Mucosa of descending colon (tissue), 3 donors: ENCODE results near the gene PCSK6. TPM values are rescaled to one million over a fixed set of nuclear protein-coding genes. Genes with fewer than 3 reads are reported as not detected.
"Not testable (repeated sequence)": the region's sequence is repeated elsewhere in the genome, so short reads cannot be mapped to it uniquely, and the experiment has no call there.

Source experiments
- ATAC-seq: fragments of 200-7000 bp; cut with Tn5 transposase; one replicate; pipeline ENCODE4 v1.9.1; 2020; ENCODE audit warnings: mild to moderate bottlenecking, moderate library complexity
- DNase-seq, 3 donors: peaks; one replicate each; pipeline ENCODE4 v3.0.0-alpha.2; 2020
- H3K36me3 ChIP-seq: fragments of 200-600 bp; one replicate; pipeline ENCODE4 v1.8.0; 2021; ENCODE audit warnings: low read depth, mild to moderate bottlenecking
- H3K4me1 ChIP-seq: fragments of 200-600 bp; one replicate; pipeline ENCODE4 v1.8.0; 2021; ENCODE audit warnings: low read depth, mild to moderate bottlenecking
- H3K4me3 ChIP-seq: fragments of 200-600 bp; one replicate; pipeline ENCODE4 v1.8.0; 2021; ENCODE audit warnings: mild to moderate bottlenecking
- H3K9me3 ChIP-seq: fragments of 200-600 bp; one replicate; pipeline ENCODE4 v1.8.0; 2021; ENCODE audit warnings: mild to moderate bottlenecking
- intact Hi-C, 2 donors: fragments of 100-400 bp; cut with DNase I in 1 of 2; cut with micrococcal nuclease in 1 of 2; formaldehyde crosslinking; loops; one replicate each; pipeline versions ENCODE4 v1.11.0 to v1.11.1; 2022; cut with DNase I, micrococcal nuclease
- total RNA-seq, 3 donors: library from RNA; stranded (reverse); fragmentation: NEBNext Ultra II Directional in 2 of 3; extraction: Animal tissue kit (Norgen Biotek cat#: 25700) in 2 of 3; gene quantifications; one replicate each; pipeline versions ENCODE4 v1.2.1 to v1.2.4, GENCODE V29; 2021 to 2023
- TF ChIP-seq, protein P1 (sequence below): fragments of 200-600 bp; IDR thresholded peaks from one replicate; pipeline ENCODE4 v1.8.0; 2022; ENCODE audit warnings: antibody characterized with exemption, mild to moderate bottlenecking
- donor health status: DM: no; HTN: no; CAD: no; lungs with moderate emphysema.
- donor health status: DM: no; HTN: no; CAD: no.
- donor health status: DM: no; HTN: yes; CAD: no.

The PCSK6 gene
- total RNA-seq, 3 donors from 2014 or later = 21.3 to 58.4 (median 30.3) TPM

DNA sequence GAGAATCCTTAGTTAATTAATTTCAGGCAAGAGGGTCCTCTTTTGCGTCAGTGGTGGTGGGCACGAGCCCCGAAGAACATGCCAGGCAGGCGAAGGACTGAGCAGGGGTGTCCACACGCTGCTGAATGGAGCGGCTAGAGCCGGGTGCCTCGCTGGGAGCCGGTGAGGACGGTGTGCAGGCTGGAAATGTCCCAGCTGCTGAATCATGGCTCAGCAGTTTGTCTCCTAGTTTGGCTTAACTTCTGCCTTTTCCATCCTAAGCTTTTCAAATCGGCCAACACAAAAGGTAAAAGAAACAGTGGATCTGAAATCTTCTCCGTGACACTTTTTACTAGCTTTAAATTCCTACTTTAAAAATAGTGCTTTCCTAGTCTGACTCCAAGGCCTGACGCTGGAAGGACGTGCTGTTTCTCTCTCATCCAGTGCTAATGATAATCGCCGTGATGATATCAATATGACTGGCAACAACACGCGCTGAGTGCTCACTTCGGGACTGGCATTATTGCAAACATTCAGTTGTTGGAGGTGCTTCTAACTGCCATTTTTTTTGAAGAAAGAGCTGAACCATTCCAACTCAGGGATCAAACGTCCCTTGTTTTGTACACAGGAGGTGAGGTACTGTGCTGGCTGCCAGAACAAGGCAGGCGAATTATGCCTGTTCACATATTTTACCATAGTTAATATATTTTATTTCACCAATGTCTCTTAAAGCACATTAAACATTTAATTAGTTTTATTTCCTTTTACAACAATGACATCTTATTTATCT lies 19.8 kb downstream of the PCSK6 start:
- intact Hi-C loops = no loop called here
- Histone ChIP-seq H3K36me3 (no peaks in the 10 kb centered on the region), H3K4me3 (no peak overlapping the region), H3K4me1 (no peaks in the 10 kb centered on the region), H3K9me3 (peaks cover 3% of the 10 kb centered on the region)
- no peak for ATAC-seq
- DNase-seq = no peak
- TF ChIP-seq, protein P1, sequence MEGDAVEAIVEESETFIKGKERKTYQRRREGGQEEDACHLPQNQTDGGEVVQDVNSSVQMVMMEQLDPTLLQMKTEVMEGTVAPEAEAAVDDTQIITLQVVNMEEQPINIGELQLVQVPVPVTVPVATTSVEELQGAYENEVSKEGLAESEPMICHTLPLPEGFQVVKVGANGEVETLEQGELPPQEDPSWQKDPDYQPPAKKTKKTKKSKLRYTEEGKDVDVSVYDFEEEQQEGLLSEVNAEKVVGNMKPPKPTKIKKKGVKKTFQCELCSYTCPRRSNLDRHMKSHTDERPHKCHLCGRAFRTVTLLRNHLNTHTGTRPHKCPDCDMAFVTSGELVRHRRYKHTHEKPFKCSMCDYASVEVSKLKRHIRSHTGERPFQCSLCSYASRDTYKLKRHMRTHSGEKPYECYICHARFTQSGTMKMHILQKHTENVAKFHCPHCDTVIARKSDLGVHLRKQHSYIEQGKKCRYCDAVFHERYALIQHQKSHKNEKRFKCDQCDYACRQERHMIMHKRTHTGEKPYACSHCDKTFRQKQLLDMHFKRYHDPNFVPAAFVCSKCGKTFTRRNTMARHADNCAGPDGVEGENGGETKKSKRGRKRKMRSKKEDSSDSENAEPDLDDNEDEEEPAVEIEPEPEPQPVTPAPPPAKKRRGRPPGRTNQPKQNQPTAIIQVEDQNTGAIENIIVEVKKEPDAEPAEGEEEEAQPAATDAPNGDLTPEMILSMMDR = no peak

DNA sequence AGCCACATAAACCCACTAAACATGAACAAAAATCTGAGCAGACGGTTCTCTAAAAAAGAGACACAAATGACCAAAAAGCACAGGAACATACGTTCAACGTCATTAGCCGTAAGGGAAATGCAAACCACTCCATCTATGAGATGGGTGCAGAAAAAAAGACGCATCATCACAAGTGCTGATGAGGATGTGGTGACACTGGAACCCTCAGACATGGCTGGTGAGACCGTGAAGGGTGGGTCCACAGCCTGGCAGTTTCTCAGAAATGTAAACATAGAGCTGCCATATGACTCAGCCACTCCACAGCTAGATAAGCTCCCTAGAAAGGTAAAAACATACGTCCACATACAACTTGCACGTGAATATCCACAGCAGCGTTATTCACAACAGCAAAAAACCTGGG lies 23.3 kb downstream of the PCSK6 start:
- no peaks in the 10 kb centered on the region for H3K4me1 ChIP-seq
- no peak overlapping the region for H3K4me3 ChIP-seq
- no peak for DNase-seq
- TF ChIP-seq, protein P1 = no peak
- no peak for ATAC-seq
- H3K9me3 ChIP-seq = peaks cover 3% of the 10 kb centered on the region
- intact Hi-C loops = no loop called here
- H3K36me3 ChIP-seq = no peaks in the 10 kb centered on the region

DNA sequence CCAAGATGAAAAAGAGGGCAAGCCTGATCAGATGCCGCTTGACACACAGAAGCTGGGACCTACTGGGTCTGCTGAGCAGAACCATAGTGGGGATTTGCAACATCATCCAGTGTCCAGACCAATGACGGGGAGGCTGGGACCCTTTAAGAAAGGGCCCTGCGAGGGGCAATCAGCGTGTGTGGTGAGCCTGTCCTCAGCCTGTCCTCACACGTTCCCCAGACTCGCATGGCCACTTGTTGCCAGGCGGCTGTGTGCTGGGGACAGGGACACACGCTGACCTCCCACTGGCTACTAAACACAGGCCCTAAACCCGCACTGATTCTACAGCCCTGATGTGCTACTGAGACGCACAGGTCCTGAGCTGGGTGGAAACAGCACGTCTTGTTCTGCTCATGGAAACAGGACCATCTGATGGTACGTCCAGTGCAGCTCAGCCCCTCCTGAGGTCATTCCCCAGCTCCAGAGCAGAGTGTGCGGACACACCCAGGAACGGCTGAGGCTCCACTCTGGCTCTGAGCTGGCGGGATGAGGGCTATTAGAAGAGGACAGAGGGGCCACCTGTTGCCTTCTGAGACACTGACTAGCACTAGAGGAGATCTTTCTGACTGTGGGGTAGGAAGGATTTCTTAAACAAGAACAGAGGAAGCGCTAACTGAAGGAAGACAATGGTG lies 24.4 kb downstream of the PCSK6 start:
- H3K9me3 ChIP-seq = peaks cover 3% of the 10 kb centered on the region
- DNase-seq = no peak
- no peak overlapping the region for H3K4me3 ChIP-seq
- no peaks in the 10 kb centered on the region for H3K4me1 ChIP-seq
- intact Hi-C loops = no loop called here
- TF ChIP-seq, protein P1 = no peak
- ATAC-seq = no peak
- H3K36me3 ChIP-seq = no peaks in the 10 kb centered on the region

DNA sequence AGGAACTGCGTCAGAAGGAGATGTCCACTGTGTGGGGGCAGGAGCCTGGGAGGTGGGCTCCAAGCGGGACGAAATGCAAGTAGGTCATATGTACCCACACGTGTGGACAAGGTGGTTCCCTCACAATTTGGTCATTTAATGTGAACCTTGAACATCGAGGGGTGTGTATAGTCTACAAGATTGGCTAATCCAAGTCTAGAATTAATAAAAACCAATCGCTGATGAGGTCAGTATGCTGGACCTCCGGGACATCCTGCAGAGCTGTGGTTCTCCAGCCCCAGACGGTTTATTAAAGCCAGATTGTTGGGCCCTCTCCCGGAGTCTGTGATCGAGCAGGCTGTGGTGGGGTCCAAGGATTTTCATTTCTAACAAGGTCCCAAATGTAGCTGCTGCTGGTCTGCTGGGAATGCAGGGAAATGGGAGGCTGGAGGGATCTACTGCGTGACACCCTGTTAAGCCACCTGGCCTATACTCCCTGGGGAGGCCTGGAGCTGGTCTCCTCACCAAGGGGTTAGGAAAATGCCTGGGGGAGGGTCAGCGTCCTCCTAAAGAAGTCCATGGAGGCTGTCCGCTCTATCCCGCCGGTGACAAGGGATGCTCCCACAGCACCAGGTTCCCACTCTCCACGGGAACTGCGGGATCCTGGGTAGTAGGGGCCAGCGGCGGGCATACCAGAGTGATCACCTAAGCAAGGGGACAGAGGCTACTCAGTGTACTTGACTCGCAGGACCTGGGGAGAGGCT lies 25.1 kb downstream of the PCSK6 start:
- TF ChIP-seq, protein P1 = no peak
- DNase-seq = no peak
- Histone ChIP-seq H3K9me3 (peaks cover 3% of the 10 kb centered on the region), H3K4me1 (no peaks in the 10 kb centered on the region), H3K4me3 (no peak overlapping the region), H3K36me3 (no peaks in the 10 kb centered on the region)
- ATAC-seq = no peak
- intact Hi-C loops = no loop called here

DNA sequence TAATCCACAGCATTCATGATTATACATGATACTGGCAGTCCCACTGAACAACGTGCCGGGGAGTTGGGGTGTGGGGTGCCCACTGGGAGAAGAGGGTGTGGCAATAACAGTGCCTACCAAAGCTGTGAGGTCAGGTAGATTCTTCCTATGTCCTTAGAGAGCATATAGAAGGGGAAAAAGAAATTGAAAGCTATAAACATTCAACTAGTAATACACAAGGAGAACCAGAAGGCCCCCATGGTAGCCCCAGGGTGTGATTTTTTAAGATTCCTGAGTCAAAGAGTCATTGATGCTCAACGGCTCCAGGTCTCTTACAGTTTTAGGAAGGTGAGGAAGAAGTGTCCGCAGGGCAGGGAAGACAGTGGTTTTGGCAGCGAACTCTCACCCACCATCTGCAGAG lies 25.8 kb downstream of the PCSK6 start:
- peak; percentile 20 for ATAC-seq
- DNase-seq, H3K4me1 ChIP-seq, H3K36me3 ChIP-seq, intact Hi-C loops, H3K4me3 ChIP-seq, H3K9me3 ChIP-seq: not testable (repeated sequence)

DNA sequence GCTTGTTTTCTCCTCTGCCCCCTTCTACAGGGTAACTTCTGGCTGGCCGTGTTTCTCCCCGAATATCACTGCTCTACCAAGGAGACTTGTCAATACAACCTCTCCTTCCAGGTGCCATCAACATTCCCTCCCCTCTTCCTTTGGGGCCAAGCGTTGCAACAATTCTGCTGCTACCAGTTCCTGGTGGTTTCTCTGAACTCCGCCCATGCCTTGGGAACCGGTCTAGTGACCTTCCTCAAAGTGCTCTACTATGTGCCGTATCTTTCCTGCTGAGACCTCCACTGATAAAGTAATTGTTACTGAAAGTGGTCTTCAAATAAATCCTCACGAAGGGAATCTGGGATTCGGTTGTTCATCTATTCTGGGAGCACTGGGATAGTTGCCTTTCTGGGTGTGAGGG lies 26.2 kb downstream of the PCSK6 start:
- intact Hi-C loops = no loop called here
- ATAC-seq = peak; percentile 95
- peak in 2 of 3 donors; percentile 65 to 89 for DNase-seq
- Histone ChIP-seq H3K4me3 (no peak overlapping the region), H3K9me3 (peaks cover 3% of the 10 kb centered on the region), H3K4me1 (no peaks in the 10 kb centered on the region), H3K36me3 (no peaks in the 10 kb centered on the region)
- TF ChIP-seq, protein P1 = no peak
